GM19043 (cell line): ENCODE measurements around the gene GCG.

Experiments used
- ATAC-seq: cut with Tn5 transposase; IDR thresholded peaks from one replicate; pipeline ENCODE4 v1.9.1; 2021; ENCODE audit warnings: low read depth; ENCODE audit not compliant: unreplicated experiment

GCG gene

GRCh38 chr2:162106746-162107145, 45.3 kb downstream of the GCG start:
- no peak for ATAC-seq

GRCh38 chr2:162106146-162106551, 45.9 kb downstream of the GCG start:
- no peak for ATAC-seq

GRCh38 chr2:162103443-162104009, 48.5 kb downstream of the GCG start:
- ATAC-seq, result no peak

- ATAC-seq, result no peak
Measured at GRCh38 chr2:162100579-162100978, 51.5 kb downstream of the GCG start.

- no peak for ATAC-seq
Measured at GRCh38 chr2:162099836-162100235, 52.2 kb downstream of the GCG start.
